ENCODE data around the gene TMEM190. TPM values are rescaled to one million over a fixed set of nuclear protein-coding genes. Genes with fewer than 3 reads are reported as not detected.

The TMEM190 gene
- total and polyA plus RNA-seq, 2 of the 8 experiments (the other 6 are each of a cell fraction or from before 2014, with no cell fraction given): 1.6 TPM; not detected in 1

DNA sequence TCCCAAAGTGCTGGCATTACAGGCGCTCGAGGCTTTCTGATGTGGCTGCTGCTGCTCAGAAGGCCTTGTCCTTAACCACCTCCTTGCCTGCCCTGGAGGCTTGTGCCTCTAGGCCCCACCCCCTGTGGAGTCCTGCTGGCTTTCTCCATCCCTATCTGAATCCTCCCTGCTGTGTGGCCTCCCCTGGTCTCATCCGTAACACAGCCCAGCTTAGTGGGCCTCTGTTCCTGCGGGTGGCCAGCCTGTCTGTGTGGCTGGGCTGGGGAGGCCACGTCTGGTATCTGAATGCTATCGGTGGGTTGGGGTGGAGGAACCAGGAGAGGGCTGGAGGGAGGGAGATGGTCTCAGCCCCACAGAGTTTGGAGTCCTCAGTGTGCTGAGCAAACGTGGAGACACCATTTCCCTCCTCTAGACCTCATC, 13.8 kb downstream of the TMEM190 start:
- H3K14ac ChIP-seq (ENCODE audit: insufficient read length): no peak overlapping the region
- no peak overlapping the region for H3K9ac ChIP-seq (replicated peaks in 1 of 4; ENCODE audit: extremely low read depth in 1 of 4, low read depth in 3 of 4, low read length in 3 of 4)
- H3K79me2 ChIP-seq (ENCODE audit: control insufficient read depth in 1 of 2, insufficient read depth in 2 of 2, low read length in 2 of 2): peaks cover 17 to 27% of the 10 kb centered on the region in 2 experiments; a peak in 3 of 4 replicates
- H3K4me3 ChIP-seq (ENCODE audit: extremely low read depth in 1 of 4, insufficient read depth in 2 of 4, low read depth in 3 of 4, low read length in 4 of 4): no peak overlapping the region
- H2BK5ac ChIP-seq (ENCODE audit: low read depth, low read length): no peak overlapping the region
- H3K4me2 ChIP-seq (ENCODE audit: insufficient read depth in 1 of 2, low read depth in 2 of 2, low read length in 2 of 2): peak overlapping the region in 1 of 2 experiments; percentile 95; a peak in 1 of 4 replicates
- POLR2A ChIA-PET (ENCODE audit: partially characterized antibody): interaction anchor here (0.7 to 26.7 kb wide), 19 partner anchors 14 to 273 kb away, joined by 3 to 874 read pairs (median 5); partner anchors contain the start of genes GARIN5B, HSPBP1, IL11 and KMT5C
- H3K18ac ChIP-seq (ENCODE audit: extremely low read depth, low read length): no peak overlapping the region
- no peak overlapping the region for H4K91ac ChIP-seq (replicated peaks; ENCODE audit: insufficient read length, low read length)
- DNase-seq (ENCODE audit: low read depth in 1 of 2, low spot score in 2 of 2): no peak
- no peaks in the 10 kb centered on the region for H3K27me3 ChIP-seq (replicated peaks in 1 of 4; ENCODE audit: control insufficient read depth in 3 of 4, extremely low read depth in 1 of 4, insufficient read depth in 3 of 4, low read length in 3 of 4)
- H4K20me1 ChIP-seq (replicated peaks in 1 of 2; ENCODE audit: control insufficient read depth in 1 of 2, insufficient read depth in 2 of 2, low read length in 2 of 2): peaks cover 25 to 45% of the 10 kb centered on the region in 2 experiments
- no peak overlapping the region for H3K23ac ChIP-seq (ENCODE audit: insufficient read length)
- peaks cover 0 to 46% (median 36%) of the 10 kb centered on the region in 4 experiments; a peak in 6 of 7 replicates for H3K4me1 ChIP-seq (replicated peaks in 1 of 4; ENCODE audit: control insufficient read depth in 3 of 4, insufficient read depth in 4 of 4, low read length in 3 of 4)
- H3K79me1 ChIP-seq (ENCODE audit: low read depth, low read length): peaks cover 28% of the 10 kb centered on the region
- no peak overlapping the region for H3K4ac ChIP-seq (replicated peaks; ENCODE audit: insufficient read length, low read depth, low read length)
- H3K27ac ChIP-seq (ENCODE audit: low read depth, low read length): no peak overlapping the region
- peaks cover 7% of the 10 kb centered on the region; the same call in 1 of the 2 replicates for H3K23me2 ChIP-seq (ENCODE audit: low read depth, low read length)
- no peak overlapping the region for H4K5ac ChIP-seq (ENCODE audit: insufficient read length, low read depth, low read length)
- no peak overlapping the region for H2BK15ac ChIP-seq (ENCODE audit: low read length)
- no peak overlapping the region for H2BK12ac ChIP-seq (ENCODE audit: low read depth, low read length)
- H2BK120ac ChIP-seq (replicated peaks; ENCODE audit: low read depth, low read length): no peak overlapping the region
- no peak overlapping the region for H2BK20ac ChIP-seq (ENCODE audit: low read length)
- CTCF ChIA-PET (ENCODE audit: partially characterized antibody): interaction anchor here (1.7 to 6.1 kb wide), 3 partner anchors 12 to 113 kb away, joined by 4 to 39 read pairs (median 12); no protein-coding TSS in a partner anchor
- no peak overlapping the region for H2AK5ac ChIP-seq (ENCODE audit: low read depth, low read length)
- H4K8ac ChIP-seq (ENCODE audit: extremely low read depth, insufficient read depth, low read length): no peak overlapping the region
- no peak overlapping the region for H2AFZ ChIP-seq (ENCODE audit: low read length)
- H3K9me3 ChIP-seq (ENCODE audit: insufficient read depth in 2 of 2, low read depth in 1 of 2, low read length in 1 of 2): no peaks in the 10 kb centered on the region
- FAIRE-seq: no peak
- WGBS, 2 experiments (ENCODE audit: extremely low coverage in 1 of 2, insufficient coverage in 1 of 2, insufficient read length in 1 of 2, insufficient replicate concordance in 2 of 2, low coverage in 1 of 2, low lambda C conversion rate in 2 of 2, missing lambda C conversion rate in 1 of 2): 81% methylated on average over 7 of the region's 7 CpGs; no CpG with 5 or more reads in 1 of the 2 experiments
- H3K36me3 ChIP-seq (ENCODE audit: control insufficient read depth in 2 of 4, insufficient read depth in 4 of 4, low read length in 3 of 4): peaks cover 23 to 35% (median 26%) of the 10 kb centered on the region in 4 experiments
- no peak overlapping the region for H3K56ac ChIP-seq (replicated peaks; ENCODE audit: insufficient read length, low read depth, low read length)
- no peak for TF ChIP-seq CBX8 (IDR thresholded peaks at IDR 0.05; ENCODE audit: borderline replicate concordance, low read depth, low read length)
- TF ChIP-seq, protein P1, sequence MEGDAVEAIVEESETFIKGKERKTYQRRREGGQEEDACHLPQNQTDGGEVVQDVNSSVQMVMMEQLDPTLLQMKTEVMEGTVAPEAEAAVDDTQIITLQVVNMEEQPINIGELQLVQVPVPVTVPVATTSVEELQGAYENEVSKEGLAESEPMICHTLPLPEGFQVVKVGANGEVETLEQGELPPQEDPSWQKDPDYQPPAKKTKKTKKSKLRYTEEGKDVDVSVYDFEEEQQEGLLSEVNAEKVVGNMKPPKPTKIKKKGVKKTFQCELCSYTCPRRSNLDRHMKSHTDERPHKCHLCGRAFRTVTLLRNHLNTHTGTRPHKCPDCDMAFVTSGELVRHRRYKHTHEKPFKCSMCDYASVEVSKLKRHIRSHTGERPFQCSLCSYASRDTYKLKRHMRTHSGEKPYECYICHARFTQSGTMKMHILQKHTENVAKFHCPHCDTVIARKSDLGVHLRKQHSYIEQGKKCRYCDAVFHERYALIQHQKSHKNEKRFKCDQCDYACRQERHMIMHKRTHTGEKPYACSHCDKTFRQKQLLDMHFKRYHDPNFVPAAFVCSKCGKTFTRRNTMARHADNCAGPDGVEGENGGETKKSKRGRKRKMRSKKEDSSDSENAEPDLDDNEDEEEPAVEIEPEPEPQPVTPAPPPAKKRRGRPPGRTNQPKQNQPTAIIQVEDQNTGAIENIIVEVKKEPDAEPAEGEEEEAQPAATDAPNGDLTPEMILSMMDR (IDR thresholded peaks at IDR 0.05; ENCODE audit: control extremely low read depth in 1 of 3, insufficient read depth in 1 of 3, low read depth in 1 of 3, low read length in 3 of 3): no peak
- no peak for TF ChIP-seq TBP (IDR thresholded peaks at IDR 0.05; ENCODE audit: low read depth, low read length)
- no peak for TF ChIP-seq POLR2AphosphoS5 (IDR thresholded peaks at IDR 0.05; ENCODE audit: low read depth, low read length)
- TF ChIP-seq TEAD4 (IDR thresholded peaks at IDR 0.05; ENCODE audit: low read depth, low read length): no peak
- TF ChIP-seq CHD1 (IDR thresholded peaks at IDR 0.05; ENCODE audit: low read depth, low read length): no peak
- no peak for TF ChIP-seq YY1 (IDR thresholded peaks at IDR 0.05; ENCODE audit: low read depth, low read length)
- TF ChIP-seq BRCA1 (IDR thresholded peaks at IDR 0.05; ENCODE audit: low read depth, low read length): no peak
- TF ChIP-seq HDAC6 (IDR thresholded peaks at IDR 0.05; ENCODE audit: low read depth, low read length): no peak
- no peak for TF ChIP-seq RFX5 (IDR thresholded peaks at IDR 0.05; ENCODE audit: borderline replicate concordance, low read depth, low read length)
